ENCODE data around the gene SEMA3D.

The SEMA3D gene

DNA sequence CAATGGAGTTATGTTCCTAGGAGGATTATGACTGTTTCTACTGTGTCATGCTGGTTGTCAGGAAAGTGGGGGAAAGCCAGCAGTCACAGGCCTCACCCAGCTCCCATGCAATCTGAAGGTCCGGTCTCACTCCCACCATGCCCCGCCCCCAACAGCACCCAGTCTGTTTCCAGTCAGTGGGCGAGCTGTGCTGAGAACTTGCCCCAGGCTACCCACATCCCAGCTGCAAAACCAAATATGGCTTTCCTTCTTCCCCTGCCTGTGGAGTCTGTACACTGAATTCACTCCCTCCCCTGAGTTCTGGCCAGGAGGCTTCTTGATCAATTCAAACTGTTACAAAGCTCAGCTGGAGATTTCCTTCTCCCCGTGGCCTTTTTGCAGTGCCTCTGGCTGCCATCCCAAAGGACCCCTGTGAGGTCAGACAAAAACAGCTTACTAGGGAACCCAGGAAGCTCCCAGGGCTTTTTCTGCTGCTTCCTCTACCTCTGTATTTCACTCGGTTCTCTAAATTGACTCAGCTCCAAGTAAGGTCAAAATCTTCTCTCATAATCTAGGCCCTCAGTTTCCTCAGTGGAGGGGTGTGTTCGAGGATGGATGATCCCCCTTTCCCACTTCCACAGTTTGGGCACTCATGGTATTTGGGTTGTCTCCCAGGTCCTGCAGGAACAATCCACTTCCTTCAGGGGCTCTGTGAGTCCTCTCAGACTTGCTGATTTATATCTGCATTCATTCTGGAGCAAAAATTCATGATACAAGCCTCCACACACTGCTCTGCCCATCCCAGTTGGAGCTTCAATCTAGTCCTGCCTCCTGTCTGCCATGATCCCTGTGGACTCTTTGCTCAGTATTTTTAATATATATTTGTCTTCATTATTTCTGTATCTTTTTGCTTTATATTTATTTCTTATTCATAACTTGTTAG is 205.5 kb downstream of the SEMA3D start:
- DNase-seq = no peak

DNA sequence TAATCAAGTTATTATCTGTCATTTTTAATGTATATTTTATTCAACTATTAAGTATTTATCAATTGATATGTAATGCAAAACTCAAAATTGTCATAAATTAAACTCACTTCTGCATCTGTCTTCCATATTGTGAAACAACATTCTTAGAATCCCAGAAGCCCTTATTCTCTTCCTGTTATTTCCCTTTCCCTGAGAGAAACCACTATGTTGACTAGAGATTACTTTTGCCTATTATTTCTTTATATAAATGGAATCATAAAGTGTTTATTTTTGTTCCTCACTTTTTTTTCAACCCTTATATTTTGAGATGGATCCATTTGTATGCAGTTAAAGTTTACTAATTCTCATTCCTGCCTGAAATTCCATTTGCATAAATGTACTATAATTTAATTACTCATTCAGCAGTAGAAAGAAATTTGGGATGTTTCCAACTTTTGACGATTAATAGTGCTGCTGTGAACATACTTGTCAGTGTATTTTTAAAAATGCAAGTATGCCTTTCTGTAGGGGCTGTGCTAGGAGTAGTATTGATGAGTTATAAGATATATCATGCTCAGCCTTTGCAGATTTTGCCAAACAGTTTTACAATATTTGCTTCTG is 211.2 kb downstream of the SEMA3D start:
- no peak for DNase-seq

DNA sequence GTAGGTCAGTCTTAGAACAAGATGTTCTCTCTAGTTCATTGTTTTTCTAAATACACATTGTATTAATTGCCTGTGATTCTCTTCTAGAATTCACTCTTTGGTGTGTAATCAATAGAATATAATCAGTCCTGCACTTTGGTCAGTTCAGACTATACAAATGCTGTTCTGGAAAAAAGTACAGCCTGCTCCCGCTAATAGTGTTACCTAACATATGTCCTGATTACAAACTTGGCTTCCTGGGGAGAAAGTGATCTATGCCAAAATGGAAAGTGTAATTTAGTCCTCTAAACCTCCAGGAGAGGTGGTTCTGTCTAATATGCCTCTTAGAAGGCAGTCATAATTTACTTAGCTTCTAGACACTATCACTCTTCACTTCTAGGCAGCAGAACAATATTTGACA is 215.5 kb downstream of the SEMA3D start:
- no peak for DNase-seq

DNA sequence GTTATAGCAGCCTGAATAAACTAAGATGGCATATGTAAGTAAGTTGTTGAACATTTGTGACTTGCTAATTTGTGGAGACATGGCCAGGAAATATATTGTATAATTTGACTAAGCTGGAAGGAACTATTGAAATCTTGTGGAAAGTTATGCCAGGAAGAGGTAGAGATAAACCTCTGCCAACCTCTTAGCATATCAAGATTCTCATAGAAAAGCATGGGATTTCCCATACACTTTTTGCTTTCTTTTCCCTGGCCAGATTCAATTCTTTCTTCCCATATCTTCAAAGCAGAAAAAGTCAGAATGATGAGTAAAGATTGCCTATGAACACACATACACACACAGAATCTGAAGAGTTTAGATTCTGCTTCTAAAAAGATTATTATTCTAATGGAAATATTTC is 216.2 kb downstream of the SEMA3D start:
- DNase-seq = no peak

DNA sequence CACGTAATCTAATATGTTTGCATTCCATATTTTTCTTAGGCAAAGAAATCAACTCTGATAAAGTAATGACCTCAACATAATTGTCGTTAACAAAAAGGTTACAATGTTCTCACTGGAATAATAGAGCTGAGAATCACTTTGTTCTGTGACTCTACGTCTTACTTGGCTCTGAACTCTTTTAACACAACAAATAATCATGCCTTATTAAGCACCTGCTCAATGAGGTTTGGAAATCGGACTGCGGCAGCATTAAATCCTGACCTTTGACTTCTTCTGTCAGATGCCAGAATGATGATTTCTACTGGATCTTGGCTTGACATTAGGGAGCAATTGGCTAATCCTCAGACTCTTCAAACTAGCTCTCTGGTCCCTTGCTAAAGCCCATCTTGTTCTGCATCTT is 233.6 kb downstream of the SEMA3D start:
- no peak for DNase-seq

DNA sequence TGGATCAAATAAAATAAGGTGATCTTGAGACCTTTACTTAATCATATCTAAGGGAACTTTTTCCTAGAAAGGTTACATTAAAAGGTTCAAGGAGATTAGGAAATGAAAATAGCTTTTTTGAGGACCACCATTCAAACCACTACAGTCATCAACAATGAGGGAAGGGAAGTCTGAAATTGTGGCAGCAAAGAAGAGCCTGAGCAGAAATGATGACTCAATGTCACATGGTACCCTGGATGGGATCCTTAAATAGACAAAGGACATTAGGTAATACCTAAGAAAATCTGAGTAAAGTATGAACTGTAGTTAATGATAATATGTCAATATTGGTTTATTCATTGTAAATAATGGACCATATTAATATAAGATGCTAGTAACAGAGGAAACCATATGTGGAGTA is 236.0 kb downstream of the SEMA3D start:
- DNase-seq = no peak

DNA sequence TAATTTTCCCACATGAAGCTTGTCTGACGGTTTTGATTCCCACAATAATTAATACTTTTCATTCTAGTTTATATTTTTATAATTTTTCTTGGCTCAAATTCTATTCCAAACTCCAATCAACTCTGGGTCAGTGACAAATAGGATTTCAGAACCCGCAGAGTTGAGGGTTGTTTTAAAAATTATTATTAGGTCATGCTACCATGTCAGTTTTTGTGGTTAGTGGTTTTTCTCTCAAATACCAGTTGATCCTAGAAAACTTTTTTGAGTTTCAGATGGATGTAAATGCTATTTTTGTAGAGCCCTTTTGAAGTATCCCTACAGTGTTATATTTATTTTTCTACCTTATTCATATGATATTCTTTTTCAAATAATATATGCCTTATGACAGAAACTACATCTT is 237.4 kb downstream of the SEMA3D start:
- no peak for DNase-seq

DNA sequence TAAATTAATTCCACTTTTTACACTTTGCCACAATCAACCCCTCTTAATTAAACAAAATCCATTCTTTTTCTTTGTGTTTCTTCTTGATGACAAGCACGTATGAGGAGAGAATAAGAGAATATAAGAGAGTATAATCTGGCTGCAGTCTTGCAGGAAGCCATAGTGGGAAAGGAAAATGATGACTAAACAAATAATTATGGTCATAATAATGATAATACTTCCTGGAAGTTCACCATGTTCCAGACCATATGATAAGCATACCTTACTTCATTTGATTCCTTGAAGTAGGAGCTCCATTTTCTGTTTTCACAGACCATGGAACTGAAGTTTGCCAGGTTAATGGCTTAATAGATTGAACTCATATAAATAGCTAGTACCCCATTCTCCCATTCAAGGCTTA is 237.8 kb downstream of the SEMA3D start:
- no peak for DNase-seq

DNA sequence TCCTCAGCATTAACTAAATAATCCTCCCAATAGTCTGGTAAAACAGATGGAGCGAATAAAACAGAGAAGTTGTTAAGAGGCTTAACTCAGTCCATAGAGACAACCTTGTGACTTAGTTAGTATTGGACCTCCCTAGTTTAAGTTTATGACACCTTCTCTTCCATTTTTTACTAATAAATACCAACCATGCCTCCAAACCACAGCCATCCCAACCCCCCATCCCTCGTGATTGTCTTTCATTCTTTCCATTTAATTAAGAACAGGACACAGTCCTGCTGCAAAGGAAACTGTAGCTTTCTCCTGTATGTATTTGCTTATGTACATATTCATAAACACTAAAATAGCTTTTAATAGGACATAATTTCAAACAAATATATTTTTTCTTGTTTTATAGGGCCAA is 238.2 kb downstream of the SEMA3D start:
- no peak for DNase-seq

DNA sequence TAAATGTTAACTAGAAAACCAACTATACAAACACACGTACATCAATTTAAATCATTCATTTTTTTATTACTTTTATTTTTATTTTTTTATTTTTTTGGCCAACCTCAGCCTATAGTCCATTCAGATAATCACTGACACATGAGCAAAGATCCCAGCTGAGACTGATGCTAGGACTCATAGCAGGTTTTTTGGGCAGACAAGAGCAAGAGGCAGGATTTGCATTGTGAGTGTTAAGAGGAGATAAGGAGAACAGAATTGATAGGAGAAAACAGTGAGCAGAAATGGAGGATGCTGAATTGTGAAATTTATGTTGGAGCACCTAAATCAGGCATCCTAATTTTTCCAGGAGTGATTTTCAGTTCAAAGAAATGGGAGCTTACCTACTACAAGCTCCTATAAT is 240.3 kb downstream of the SEMA3D start:
- no peak for DNase-seq

Data from stimulated activated CD4-positive, alpha-beta T cell treated with anti-CD3 and anti-CD28 coated beads, Interleukin-4, amount 100 ng/mL, for 1 hour (primary cell).